Osteoblast (primary cell): Measurements from ENCODE around the gene GAS2L2. TPM values are rescaled to one million over a fixed set of nuclear protein-coding genes. Genes with fewer than 3 reads are reported as not detected.
"Not testable (repeated sequence)": the region's sequence is repeated elsewhere in the genome, so short reads cannot be mapped to it uniquely, and the experiment has no call there.

Experiments
- DNase-seq: peaks from one replicate; pipeline ENCODE4 v3.0.0; 2011; ENCODE audit warnings: low spot score, mixed read lengths; ENCODE audit not compliant: insufficient read length; ENCODE audit errors: missing footprints
- H2AFZ ChIP-seq: 2 replicates; pipeline ENCODE4 v1.6.0; 2011; ENCODE audit warnings: mild to moderate bottlenecking, low read length
- H3K27ac ChIP-seq: 2 replicates; pipeline ENCODE4 v1.5.1; 2011; ENCODE audit warnings: mild to moderate bottlenecking, low read depth, low read length, moderate library complexity
- H3K27me3 ChIP-seq: 2 replicates; pipeline ENCODE4 v1.6.0; 2012; ENCODE audit warnings: mild to moderate bottlenecking, control low read depth, inconsistent platforms, low read length, moderate library complexity; ENCODE audit not compliant: insufficient read depth
- H3K36me3 ChIP-seq: 2 replicates; pipeline ENCODE4 v1.5.1; 2011; ENCODE audit warnings: mild to moderate bottlenecking, low read length, control low read depth, moderate library complexity; ENCODE audit not compliant: insufficient read depth
- H3K4me1 ChIP-seq: 2 replicates; pipeline ENCODE4 v1.5.1; 2011; ENCODE audit warnings: mild to moderate bottlenecking, low read length, control low read depth, moderate library complexity; ENCODE audit not compliant: insufficient read depth
- H3K4me2 ChIP-seq: 2 replicates; pipeline ENCODE4 v1.6.0; 2011; ENCODE audit warnings: mild to moderate bottlenecking, low read length; ENCODE audit not compliant: insufficient read depth
- H3K4me3 ChIP-seq: fragments of 200-600 bp; sonication (generic); 3 replicates; pipeline ENCODE4 v1.5.1; 2012; ENCODE audit warnings: mild to moderate bottlenecking, low read length, inconsistent platforms; ENCODE audit not compliant: insufficient read depth
- H3K79me2 ChIP-seq: 2 replicates; pipeline ENCODE4 v1.6.0; 2012; ENCODE audit warnings: mild to moderate bottlenecking, low read length, control low read depth, inconsistent platforms; ENCODE audit not compliant: insufficient read depth
- H3K9me3 ChIP-seq: 2 replicates; pipeline ENCODE4 v1.5.1; 2011; ENCODE audit warnings: low read depth, low read length, control low read depth
- H4K20me1 ChIP-seq: 2 replicates; pipeline ENCODE4 v1.6.0; 2012; ENCODE audit warnings: mild to moderate bottlenecking, low read length, control low read depth; ENCODE audit not compliant: insufficient read depth
- CTCF ChIP-seq: IDR thresholded peaks from 2 replicates; pipeline ENCODE4 v1.5.1; 2011; ENCODE audit warnings: mild to moderate bottlenecking, low read depth, low read length, moderate library complexity; ENCODE audit errors: extremely low read depth
- total RNA-seq: library from RNA; depleted of rRNA; stranded (reverse); fragments of >200 nt; gene quantifications from 2 replicates; pipeline ENCODE4 v1.2.3, GENCODE V29; 2012

GAS2L2 gene
- total RNA-seq, 1 donor: not detected

GRCh38 chr17:35757243-35757642 lies 4.2 kb upstream of the GAS2L2 start:
- H3K79me2 ChIP-seq: no peaks in the 10 kb centered on the region
- no peak for TF ChIP-seq CTCF
- H2AFZ ChIP-seq: no peak overlapping the region
- DNase-seq: no peak
- H3K36me3 ChIP-seq: no peaks in the 10 kb centered on the region
- no peaks in the 10 kb centered on the region for H3K9me3 ChIP-seq
- H4K20me1 ChIP-seq: no peaks in the 10 kb centered on the region
- H3K27ac ChIP-seq: no peak overlapping the region
- no peak overlapping the region for H3K4me2 ChIP-seq
- H3K4me3 ChIP-seq: no peak overlapping the region
- no peaks in the 10 kb centered on the region for H3K27me3 ChIP-seq
- H3K4me1 ChIP-seq: no peaks in the 10 kb centered on the region

DNA sequence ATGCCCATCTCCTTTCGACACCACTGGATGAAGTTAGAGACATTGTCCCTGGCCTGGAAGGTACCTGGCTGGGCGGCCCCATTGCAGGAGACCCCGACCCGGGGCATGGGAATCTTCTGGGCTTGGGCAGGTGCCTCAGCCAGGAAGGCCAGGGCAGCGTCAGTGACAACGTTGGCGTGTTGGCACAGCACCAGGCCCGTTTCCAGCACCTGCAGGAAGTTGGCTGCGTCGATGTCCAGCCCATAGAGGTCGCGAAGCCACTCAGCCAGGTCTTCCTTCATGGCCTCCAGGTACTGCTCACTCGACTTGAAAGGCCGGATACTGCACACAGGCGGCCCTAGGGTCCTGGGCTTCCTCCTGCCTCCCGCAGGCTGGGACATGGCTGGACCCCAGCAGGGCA lies 568 bp downstream of the GAS2L2 start:
- Histone ChIP-seq H3K9me3 (no peaks in the 10 kb centered on the region), H3K27me3 (peaks cover 30% of the 10 kb centered on the region), H3K79me2 (no peaks in the 10 kb centered on the region), H3K4me2 (no peak overlapping the region), H3K36me3 (no peaks in the 10 kb centered on the region), H3K27ac (no peak overlapping the region), H2AFZ (no peak overlapping the region), H3K4me3 (no peak overlapping the region), H3K4me1 (no peaks in the 10 kb centered on the region), H4K20me1 (peaks cover 4% of the 10 kb centered on the region)
- DNase-seq: no peak
- TF ChIP-seq CTCF: no peak

- not testable (repeated sequence) for DNase-seq, H4K20me1 ChIP-seq
These were observed 1.5 kb downstream of the GAS2L2 start for GRCh38 chr17:35751541-35751940.

DNA sequence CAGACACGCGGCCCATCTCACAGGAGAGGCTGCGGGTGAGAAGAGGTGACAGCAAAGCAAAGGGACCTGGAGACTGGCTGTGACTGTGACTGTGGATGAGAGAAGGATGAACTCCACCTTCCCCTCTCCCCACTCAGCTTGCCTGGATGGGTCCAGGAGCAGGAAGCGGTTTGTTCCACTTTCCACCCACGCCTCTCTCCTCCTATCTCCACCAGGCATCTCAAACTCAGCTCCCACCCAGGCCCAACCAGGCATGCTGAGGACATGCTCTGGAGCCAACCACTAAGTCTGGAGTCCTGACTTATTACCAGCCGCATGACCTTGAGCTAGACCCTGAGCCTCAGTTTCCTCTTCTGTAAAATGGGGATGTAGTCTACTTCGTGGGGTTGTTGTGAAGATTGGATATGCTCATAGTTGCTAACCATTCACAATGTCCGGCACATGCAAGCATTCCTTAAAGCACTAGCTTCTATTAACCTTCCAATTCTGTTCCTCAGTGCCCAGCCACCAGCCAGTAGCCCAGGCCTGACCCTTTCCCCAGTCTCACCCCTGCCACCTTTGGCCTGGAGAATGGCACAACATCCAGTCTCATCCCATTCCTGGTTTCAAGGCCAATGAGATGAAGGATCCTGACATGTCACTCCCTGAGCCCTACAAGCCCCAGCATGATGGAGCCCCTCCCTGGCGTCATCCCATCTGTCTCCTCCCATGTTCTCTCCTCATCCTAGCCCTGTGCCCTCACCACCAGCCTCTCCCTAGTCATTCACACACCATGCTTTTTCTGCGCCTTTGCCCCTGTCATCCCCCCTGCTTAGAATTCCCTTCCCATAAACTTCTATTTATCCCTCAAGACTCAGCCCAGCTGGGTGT lies 2.3 kb downstream of the GAS2L2 start:
- TF ChIP-seq CTCF: no peak
- DNase-seq: no peak
- H3K27me3 ChIP-seq: peaks cover 35% of the 10 kb centered on the region
- H3K27ac ChIP-seq: no peak overlapping the region
- H3K9me3 ChIP-seq: no peaks in the 10 kb centered on the region
- H2AFZ ChIP-seq: no peak overlapping the region
- H3K36me3 ChIP-seq: no peaks in the 10 kb centered on the region
- peaks cover 4% of the 10 kb centered on the region for H4K20me1 ChIP-seq
- H3K79me2 ChIP-seq: no peaks in the 10 kb centered on the region
- H3K4me3 ChIP-seq: no peak overlapping the region
- no peak overlapping the region for H3K4me2 ChIP-seq
- H3K4me1 ChIP-seq: no peaks in the 10 kb centered on the region

More at GRCh38 chr17:35751541-35751940, 1.5 kb downstream of the GAS2L2 start:
- H3K4me3 ChIP-seq, H2AFZ ChIP-seq, H3K4me2 ChIP-seq, H3K79me2 ChIP-seq, H3K4me1 ChIP-seq, H3K27ac ChIP-seq, H3K9me3 ChIP-seq, H3K36me3 ChIP-seq: not testable (repeated sequence)
- H3K27me3 ChIP-seq: peaks cover 31% of the 10 kb centered on the region
